Progenitor cell of endocrine pancreas (in vitro differentiated cells): ENCODE data around the gene ARL6IP4. TPM values are rescaled to one million over a fixed set of nuclear protein-coding genes. Genes with fewer than 3 reads are reported as not detected.
A peak's percentile ranks its signal among the peaks of the same experiment; 100 is the strongest.

Experiments
- DNase-seq: peaks from one replicate; pipeline ENCODE4 v3.0.0; 2021; ENCODE audit warnings: low spot score; ENCODE audit not compliant: unreplicated experiment
- H3K27ac Mint-ChIP-seq: 2 replicates; pipeline ENCODE4 v1.8.0; 2021; ENCODE audit warnings: mild to moderate bottlenecking, moderate library complexity, mixed read lengths
- H3K27me3 Mint-ChIP-seq: 2 replicates; pipeline ENCODE4 v1.8.0; 2021; ENCODE audit warnings: mixed read lengths
- H3K36me3 Mint-ChIP-seq: 2 replicates; pipeline ENCODE4 v1.8.0; 2022; ENCODE audit warnings: mixed read lengths; ENCODE audit not compliant: insufficient read depth
- H3K4me1 Mint-ChIP-seq: 2 replicates; pipeline ENCODE4 v1.8.0; 2021; ENCODE audit warnings: low read depth, mixed read lengths
- H3K4me3 Mint-ChIP-seq: 2 replicates; pipeline ENCODE4 v1.8.0; 2021; ENCODE audit warnings: low read depth, mild to moderate bottlenecking, moderate library complexity, mixed read lengths
- H3K9me3 Mint-ChIP-seq: 2 replicates; pipeline ENCODE4 v1.8.0; 2021; ENCODE audit warnings: low read depth, mixed read lengths
- CTCF ChIP-seq: fragments of 200-600 bp; sonication (generic); IDR thresholded peaks from one replicate; pipeline ENCODE4 v1.5.0; 2021; ENCODE audit warnings: antibody characterized with exemption, mild to moderate bottlenecking; ENCODE audit not compliant: unreplicated experiment
- long read RNA-seq: library from polyadenylated mRNA; unstranded; transcript quantifications from one replicate; pipeline ENCODE4 v2.0.0, GENCODE V29; 2020
- total RNA-seq: library from RNA; stranded (reverse); gene quantifications from 2 replicates; pipeline ENCODE4 v1.2.1, GENCODE V29; 2021

ARL6IP4 gene
- 122 and 127 TPM in 2 replicates for total RNA-seq
- long read RNA-seq, partial matches to known transcripts: 4 of 26 reads
- long read RNA-seq, other reads (novel, unspliced or antisense): 12 of 26 reads

- Mint-ChIP-seq H3K36me3 (no peaks in the 10 kb centered on the region), H3K9me3 (no peaks in the 10 kb centered on the region), H3K4me1 (peaks cover 21% of the 10 kb centered on the region), H3K4me3 (peak within 1 kb of the TSS; percentile 85), H3K27me3 (no peaks in the 10 kb centered on the region), H3K27ac (peak within 1 kb of the TSS; percentile 95)
- DNase-seq: peak; percentile 37
- TF ChIP-seq CTCF: peak; percentile 37
Measured at GRCh38 chr12:122980183-122981035, at the start of gene ARL6IP4. Gene ARL6IP4 (plus strand): TSS chr12:122980681. CDS start chr12:122981140, 459 bp downstream.

- Mint-ChIP-seq H3K27me3 (no peaks in the 10 kb centered on the region), H3K9me3 (no peaks in the 10 kb centered on the region), H3K27ac (no peak overlapping the region), H3K4me1 (no peaks in the 10 kb centered on the region), H3K4me3 (no peak overlapping the region), H3K36me3 (no peaks in the 10 kb centered on the region)
- TF ChIP-seq CTCF: no peak
- no peak for DNase-seq
Measured at GRCh38 chr12:122932207-122932606, 48.3 kb upstream of the ARL6IP4 start.

GRCh38 chr12:122934722-122935121 lies 45.8 kb upstream of the ARL6IP4 start:
- no peak for TF ChIP-seq CTCF
- Mint-ChIP-seq H3K27ac (no peak overlapping the region), H3K36me3 (no peaks in the 10 kb centered on the region), H3K4me3 (no peak overlapping the region), H3K4me1 (no peaks in the 10 kb centered on the region), H3K27me3 (no peaks in the 10 kb centered on the region), H3K9me3 (no peaks in the 10 kb centered on the region)
- no peak for DNase-seq

GRCh38 chr12:122935318-122935717 lies 45.2 kb upstream of the ARL6IP4 start:
- DNase-seq: no peak
- Mint-ChIP-seq H3K4me1 (no peaks in the 10 kb centered on the region), H3K36me3 (no peaks in the 10 kb centered on the region), H3K9me3 (no peaks in the 10 kb centered on the region), H3K27me3 (no peaks in the 10 kb centered on the region), H3K27ac (no peak overlapping the region), H3K4me3 (no peak overlapping the region)
- no peak for TF ChIP-seq CTCF

GRCh38 chr12:122937622-122938091 lies 42.8 kb upstream of the ARL6IP4 start:
- TF ChIP-seq CTCF: no peak
- Mint-ChIP-seq H3K4me3 (no peak overlapping the region), H3K27ac (no peak overlapping the region), H3K27me3 (no peaks in the 10 kb centered on the region), H3K36me3 (no peaks in the 10 kb centered on the region), H3K4me1 (no peaks in the 10 kb centered on the region), H3K9me3 (no peaks in the 10 kb centered on the region)
- no peak for DNase-seq
